ENCODE data around the gene WWOX. TPM values are rescaled to one million over a fixed set of nuclear protein-coding genes. Genes with fewer than 3 reads are reported as not detected.
A peak's percentile ranks its signal among the peaks of the same experiment; 100 is the strongest.

The WWOX gene
- total and polyA plus RNA-seq, 2 of the 13 experiments (the other 11 are each of a cell fraction or from before 2014, with no cell fraction given) = 9.1 to 37.4 TPM

GRCh38 chr16:78133919-78134318, 34.5 kb downstream of the WWOX start (continued):
- TF ChIP-seq HNF4G (IDR thresholded peaks at IDR 0.05; ENCODE audit: borderline replicate concordance, low read depth, low read length) (peak; percentile 50; the same call in 1 of the 2 replicates), HNF4G (CRISPR knock-in tag; IDR thresholded peaks at IDR 0.05; ENCODE audit: borderline replicate concordance, low read depth) (no peak), NFIC (IDR thresholded peaks at IDR 0.05; ENCODE audit: low read length) (peak; percentile 87), FOXM1 (CRISPR knock-in tag; IDR thresholded peaks at IDR 0.05) (no peak), TBL1XR1 (IDR thresholded peaks at IDR 0.05; ENCODE audit: borderline replicate concordance, low read length, partially characterized antibody) (peak; percentile 33), ATF7 (IDR thresholded peaks at IDR 0.05) (no peak), ATF7 (CRISPR knock-in tag; IDR thresholded peaks at IDR 0.05) (no peak), HOMEZ (CRISPR knock-in tag; IDR thresholded peaks at IDR 0.05; ENCODE audit: low read depth) (peak; percentile 87), KDM4B (CRISPR knock-in tag; IDR thresholded peaks at IDR 0.05) (no peak), AGO2 (optimal IDR thresholded peaks at IDR 0.05; ENCODE audit: low read depth, low read length) (no peak), SSRP1 (CRISPR knock-in tag; IDR thresholded peaks at IDR 0.05) (no peak; the same call in 1 of the 2 replicates), ZNF280D (CRISPR knock-in tag; IDR thresholded peaks at IDR 0.05) (no peak), ZNF609 (CRISPR knock-in tag; IDR thresholded peaks at IDR 0.05; ENCODE audit: borderline replicate concordance) (peak; percentile 90), NCOA1 (CRISPR knock-in tag; IDR thresholded peaks at IDR 0.05) (no peak), GZF1 (CRISPR knock-in tag; IDR thresholded peaks at IDR 0.05) (no peak), ZNF619 (CRISPR knock-in tag; IDR thresholded peaks at IDR 0.05) (no peak), ZNF30 (CRISPR knock-in tag; IDR thresholded peaks at IDR 0.05) (no peak), TAF1 (CRISPR knock-in tag; IDR thresholded peaks at IDR 0.05) (no peak), TRIM22 (IDR thresholded peaks at IDR 0.05) (no peak)
